ENCODE measurements around the gene SERPINB3. TPM values are rescaled to one million over a fixed set of nuclear protein-coding genes. Genes with fewer than 3 reads are reported as not detected.
A peak's percentile ranks its signal among the peaks of the same experiment; 100 is the strongest.

SERPINB3 gene
- polyA plus RNA-seq, 2 of the 4 experiments (the other 2 are of a cell fraction): 0.19 TPM; not detected in 1

DNA sequence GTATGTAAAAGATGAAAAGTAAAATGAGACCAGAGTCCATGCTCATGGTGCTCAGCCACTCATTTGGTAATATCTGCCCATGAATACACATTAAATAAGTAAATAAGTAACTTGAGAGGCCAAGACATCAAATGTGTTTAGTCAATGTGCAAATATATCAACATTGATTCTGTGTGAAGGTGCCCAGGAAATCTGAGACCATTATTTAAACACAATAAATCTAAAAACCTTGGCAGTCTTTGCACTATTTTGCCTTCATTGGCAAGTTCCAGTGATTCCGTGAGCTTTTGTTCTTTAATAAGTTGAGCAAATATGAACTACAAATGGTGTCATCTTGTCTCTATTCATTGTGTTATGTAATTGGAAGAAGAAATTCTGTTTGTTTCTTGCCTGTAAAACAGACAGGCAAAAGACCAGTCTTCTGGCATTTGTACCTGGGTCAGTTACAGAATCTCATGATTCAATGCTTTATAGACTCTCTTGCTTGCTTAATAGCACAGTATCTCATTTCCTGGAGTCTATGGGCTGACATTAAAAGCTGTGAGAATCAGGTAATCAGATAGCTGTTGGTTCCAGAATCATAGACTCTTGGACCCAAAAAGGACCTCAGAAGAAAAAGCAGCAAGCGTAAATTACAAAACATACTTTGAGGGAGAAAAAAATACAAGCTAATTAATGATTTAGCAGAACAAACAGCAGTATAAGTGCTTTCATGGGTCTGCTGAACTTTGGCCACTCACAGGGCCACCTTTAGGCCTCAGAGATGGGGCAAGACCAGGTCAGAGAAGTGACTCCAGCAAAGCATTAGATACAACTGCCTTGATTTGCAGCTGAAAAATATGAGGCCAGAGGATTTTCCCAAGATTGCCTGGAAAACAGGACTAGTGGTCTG is 20.0 kb upstream of the SERPINB3 start (continued):
- TF ChIP-seq, protein P1, sequence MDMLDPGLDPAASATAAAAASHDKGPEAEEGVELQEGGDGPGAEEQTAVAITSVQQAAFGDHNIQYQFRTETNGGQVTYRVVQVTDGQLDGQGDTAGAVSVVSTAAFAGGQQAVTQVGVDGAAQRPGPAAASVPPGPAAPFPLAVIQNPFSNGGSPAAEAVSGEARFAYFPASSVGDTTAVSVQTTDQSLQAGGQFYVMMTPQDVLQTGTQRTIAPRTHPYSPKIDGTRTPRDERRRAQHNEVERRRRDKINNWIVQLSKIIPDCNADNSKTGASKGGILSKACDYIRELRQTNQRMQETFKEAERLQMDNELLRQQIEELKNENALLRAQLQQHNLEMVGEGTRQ (IDR thresholded peaks at IDR 0.05): no peak
- TF ChIP-seq BHLHE40 (IDR thresholded peaks at IDR 0.05; ENCODE audit: low read depth, low read length): no peak
- TF ChIP-seq HOXB13 (CRISPR knock-in tag; IDR thresholded peaks at IDR 0.05; ENCODE audit: low read depth): peak; percentile 58; the same call in 1 of the 2 replicates
- no peak for TF ChIP-seq CBX8 (IDR thresholded peaks at IDR 0.05)
- no peak for TF ChIP-seq MAZ (IDR thresholded peaks at IDR 0.05; ENCODE audit: borderline replicate concordance, low read depth, low read length)
- TF ChIP-seq JUN (IDR thresholded peaks at IDR 0.05): peak; percentile 51 to 70; a peak in 3 of 5 replicates
- peak; percentile 73 for TF ChIP-seq GATA3 (IDR thresholded peaks at IDR 0.05; ENCODE audit: borderline replicate concordance)

DNA sequence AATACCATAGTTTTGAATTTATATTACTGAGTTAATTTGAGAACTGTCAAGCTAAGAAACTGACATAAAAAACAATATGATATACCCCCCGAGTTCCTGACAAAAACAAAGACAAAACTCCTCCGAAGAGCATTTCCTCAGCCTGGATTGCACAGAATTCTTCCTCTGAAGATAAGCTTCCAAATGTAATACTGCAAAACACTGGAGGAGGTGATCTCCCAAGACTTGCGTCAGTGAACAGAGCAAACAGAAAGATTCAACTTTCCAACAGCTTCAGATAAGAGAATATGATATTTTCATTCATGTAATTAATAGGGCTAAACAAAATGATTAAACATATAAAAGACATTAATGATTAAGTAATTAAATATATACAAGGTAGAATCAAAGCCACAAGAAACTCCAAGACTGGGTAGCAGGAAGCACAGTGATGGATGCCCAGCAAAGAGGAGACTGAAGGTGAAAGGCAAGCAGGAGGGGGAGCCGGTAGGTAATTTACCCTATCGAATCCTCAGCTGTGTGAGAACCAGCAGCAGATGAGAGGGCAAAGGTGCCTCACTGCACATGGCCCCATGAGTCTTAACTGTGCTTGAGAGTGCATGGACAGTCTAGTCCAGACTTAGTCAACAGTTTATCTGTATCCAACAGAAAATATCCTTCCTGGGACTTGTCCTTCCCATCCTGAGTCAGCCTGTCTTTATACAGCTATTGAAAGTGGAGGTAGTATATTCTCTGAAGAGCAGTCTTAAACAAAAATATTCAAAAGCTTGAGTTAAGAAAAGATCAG is 18.3 kb upstream of the SERPINB3 start:
- Histone ChIP-seq H3K4me1 (peaks cover 34% of the 10 kb centered on the region), H3K27ac (peak overlapping the region; percentile 65 to 69; a peak in 5 of 6 replicates), H3K4me2 (no peak overlapping the region), H3K4me3 (no peak overlapping the region), H3K9me3 (no peaks in the 10 kb centered on the region)
- POLR2A ChIA-PET: no interaction called here
- no peak for ATAC-seq
- peak in 1 of 2 experiments; percentile 14 for DNase-seq (ENCODE audit: low read depth in 1 of 2, low spot score in 1 of 2)
- FAIRE-seq: no peak
- 41% methylated on average over 5 of the region's 5 CpGs for WGBS (ENCODE audit: missing lambda C conversion rate)
- CTCF ChIA-PET: no interaction called here
- no peak for TF ChIP-seq HEYL (CRISPR knock-in tag; IDR thresholded peaks at IDR 0.05)
- TF ChIP-seq ESRRA (IDR thresholded peaks at IDR 0.05; ENCODE audit: borderline replicate concordance, low read length): no peak

DNA sequence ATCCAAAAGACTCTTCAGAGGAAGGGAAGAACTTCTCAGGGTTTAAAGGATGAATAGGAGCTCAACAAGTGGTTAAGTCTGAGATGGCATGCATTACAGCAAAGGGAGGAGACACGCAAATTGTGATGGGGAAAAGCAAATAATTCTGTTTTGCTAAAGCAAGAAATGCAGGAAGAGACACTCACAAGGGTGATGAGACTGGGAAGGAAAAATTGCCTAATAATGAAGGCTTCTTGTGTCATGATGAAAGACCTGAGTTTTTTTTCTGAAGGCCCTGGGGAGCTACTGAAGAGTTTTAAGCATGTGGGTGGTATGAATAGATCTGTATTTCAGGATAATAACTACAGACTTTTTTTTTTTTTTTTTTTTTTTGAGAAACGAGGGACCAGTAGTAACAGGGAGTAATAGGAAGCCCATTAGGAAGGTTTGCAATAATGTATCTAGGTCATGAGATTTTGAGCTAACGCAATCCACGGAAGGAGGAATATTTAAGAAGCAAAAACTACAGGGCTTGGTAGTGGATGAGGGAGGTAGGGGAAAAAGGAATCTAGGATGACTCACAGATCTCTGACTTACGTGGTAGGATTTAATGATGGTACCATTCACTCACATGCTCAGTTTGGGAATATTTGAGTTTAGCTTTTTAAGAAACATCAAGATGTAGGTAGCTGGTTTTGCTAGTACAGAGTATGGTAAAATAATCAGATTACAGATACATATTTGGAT is 16.0 kb upstream of the SERPINB3 start:
- Histone ChIP-seq H3K4me3 (no peak overlapping the region), H3K9me3 (no peaks in the 10 kb centered on the region), H3K27ac (peak overlapping the region; percentile 48 to 60; a peak in 5 of 6 replicates), H3K4me1 (peaks cover 21% of the 10 kb centered on the region; the same call in 2 of the 3 replicates), H3K4me2 (peak overlapping the region; percentile 10; the same call in 2 of the 3 replicates)
- TF ChIP-seq CBX8 (IDR thresholded peaks at IDR 0.05) (no peak), HEYL (CRISPR knock-in tag; IDR thresholded peaks at IDR 0.05) (peak; percentile 18; the same call in 1 of the 2 replicates), GATA3 (IDR thresholded peaks at IDR 0.05; ENCODE audit: borderline replicate concordance) (no peak), EP300 (IDR thresholded peaks at IDR 0.05) (peak in 1 of 2 experiments; percentile 28; a peak in 1 of 5 replicates), ZNF302 (CRISPR knock-in tag; IDR thresholded peaks at IDR 0.05) (no peak), FOXS1 (CRISPR knock-in tag; IDR thresholded peaks at IDR 0.05) (no peak), CEBPB (IDR thresholded peaks at IDR 0.05) (0 out of 4 replicates have a peak, but pooled peaks have one; percentile 14 to 29), ZSCAN20 (CRISPR knock-in tag; IDR thresholded peaks at IDR 0.05) (no peak), ESRRA (IDR thresholded peaks at IDR 0.05; ENCODE audit: borderline replicate concordance, low read length) (no peak)
- TF ChIP-seq, protein P2, sequence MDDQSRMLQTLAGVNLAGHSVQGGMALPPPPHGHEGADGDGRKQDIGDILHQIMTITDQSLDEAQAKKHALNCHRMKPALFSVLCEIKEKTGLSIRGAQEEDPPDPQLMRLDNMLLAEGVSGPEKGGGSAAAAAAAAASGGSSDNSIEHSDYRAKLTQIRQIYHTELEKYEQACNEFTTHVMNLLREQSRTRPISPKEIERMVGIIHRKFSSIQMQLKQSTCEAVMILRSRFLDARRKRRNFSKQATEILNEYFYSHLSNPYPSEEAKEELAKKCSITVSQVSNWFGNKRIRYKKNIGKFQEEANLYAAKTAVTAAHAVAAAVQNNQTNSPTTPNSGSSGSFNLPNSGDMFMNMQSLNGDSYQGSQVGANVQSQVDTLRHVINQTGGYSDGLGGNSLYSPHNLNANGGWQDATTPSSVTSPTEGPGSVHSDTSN (IDR thresholded peaks at IDR 0.05): no peak
- POLR2A ChIA-PET: no interaction called here
- ATAC-seq: peak; percentile 33 to 54; a peak in 3 of 6 replicates
- WGBS (ENCODE audit: missing lambda C conversion rate): 7% methylated on average over 5 of the region's 5 CpGs
- no peak for FAIRE-seq
- DNase-seq (ENCODE audit: low read depth in 1 of 2, low spot score in 1 of 2): peak in 1 of 2 experiments; percentile 75
- CTCF ChIA-PET: interaction anchor here (1.4 kb wide), 1 partner anchor 159 kb away, joined by 3 read pairs; no protein-coding TSS in a partner anchor

All from A549 (cell line).